NCI-H1694 treated with DMSO at 0.1 percent for 48 hours (cell line): ENCODE measurements around the gene SMIM10L2A.
"Not testable (repeated sequence)": the region's sequence is repeated elsewhere in the genome, so short reads cannot be mapped to it uniquely, and the experiment has no call there.

ENCODE experiments used
- DNase-seq: peaks from one replicate; lab custom pipeline; 2025; lab: John Stamatoyannopoulos, UW

Gene SMIM10L2A

GRCh38 chrX:135421932-135422809 lies at the start of gene SMIM10L2A:
Gene SMIM10L2A (plus strand): TSS chrX:135421944. CDS start chrX:135422132, 188 bp downstream.
- no peak for DNase-seq

GRCh38 chrX:135373357-135373756 lies 48.4 kb upstream of the SMIM10L2A start:
- DNase-seq, result no peak

GRCh38 chrX:135382260-135382659 lies 39.5 kb upstream of the SMIM10L2A start:
- DNase-seq, result no peak

- no peak for DNase-seq
Observed at GRCh38 chrX:135383249-135383648, 38.5 kb upstream of the SMIM10L2A start.

- DNase-seq, result no peak
Observed at GRCh38 chrX:135384161-135384836, 37.4 kb upstream of the SMIM10L2A start.

GRCh38 chrX:135388841-135389240 lies 32.9 kb upstream of the SMIM10L2A start:
- no peak for DNase-seq

GRCh38 chrX:135389243-135389642 lies 32.5 kb upstream of the SMIM10L2A start:
- DNase-seq, result no peak

GRCh38 chrX:135389717-135390116 lies 32.0 kb upstream of the SMIM10L2A start:
- DNase-seq, result no peak

- no peak for DNase-seq
Observed at GRCh38 chrX:135391734-135392133, 30.0 kb upstream of the SMIM10L2A start.

- DNase-seq, result no peak
Observed at GRCh38 chrX:135393051-135393450, 28.7 kb upstream of the SMIM10L2A start.

- DNase-seq, result no peak
Observed at GRCh38 chrX:135395064-135395463, 26.7 kb upstream of the SMIM10L2A start.

- DNase-seq, result no peak
Observed at GRCh38 chrX:135396109-135396508, 25.6 kb upstream of the SMIM10L2A start.

- no peak for DNase-seq
Observed at GRCh38 chrX:135396566-135396965, 25.2 kb upstream of the SMIM10L2A start.

- DNase-seq, result no peak
Observed at GRCh38 chrX:135397652-135398051, 24.1 kb upstream of the SMIM10L2A start.

- DNase-seq, result no peak
Observed at GRCh38 chrX:135403374-135403773, 18.4 kb upstream of the SMIM10L2A start.

GRCh38 chrX:135406428-135406827 lies 15.3 kb upstream of the SMIM10L2A start:
- not testable (repeated sequence) for DNase-seq

GRCh38 chrX:135408794-135409193 lies 12.9 kb upstream of the SMIM10L2A start:
- no peak for DNase-seq

GRCh38 chrX:135410861-135411627 lies 10.7 kb upstream of the SMIM10L2A start:
- DNase-seq, result no peak

GRCh38 chrX:135411893-135412292 lies 9.9 kb upstream of the SMIM10L2A start:
- DNase-seq, result no peak

GRCh38 chrX:135416546-135416945 lies 5.2 kb upstream of the SMIM10L2A start:
- DNase-seq, result no peak

- DNase-seq, result no peak
Observed at GRCh38 chrX:135420831-135421230, 913 bp upstream of the SMIM10L2A start.

GRCh38 chrX:135421537-135421931 lies 210 bp upstream of the SMIM10L2A start:
- DNase-seq, result peak; percentile 45

GRCh38 chrX:135422810-135423168 lies 1.0 kb downstream of the SMIM10L2A start:
- not testable (repeated sequence) for DNase-seq
